A549 (cell line): Measurements from ENCODE around the gene BCAS3. TPM values are rescaled to one million over a fixed set of nuclear protein-coding genes. Genes with fewer than 3 reads are reported as not detected.

Experiments
- ATAC-seq, 2 experiments: fragments of 200-7000 bp in 1 of 2; fragments of >200 bp in 1 of 2; cut with Nextera tagmentation in 1 of 2; cut with Tn5 transposase in 1 of 2; 3 replicates each; pipeline versions ENCODE4 v1.8.0 to v1.9.1; 2018 to 2020; ENCODE audit warnings: mild to moderate bottlenecking in 1 of 2, moderate library complexity in 1 of 2
- CTCF ChIA-PET: fragments of 300-600 bp; sonication (Branson Sonifier 250); formaldehyde crosslinking; extraction: SDS; loops from one replicate; lab custom pipeline; 2021; ENCODE audit warnings: antibody characterized with exemption, inconsistent platforms; lab: Yijun Ruan, JAX
- POLR2A ChIA-PET: fragments of 350-600 bp; formaldehyde crosslinking; extraction: SDS; loops from one replicate; lab custom pipeline; 2021; ENCODE audit warnings: antibody characterized with exemption, inconsistent platforms; lab: Yijun Ruan, JAX
- DNase-seq, 2 experiments: peaks; one replicate each; pipeline versions ENCODE4 v3.0.0 to v3.0.0-alpha.2; 2011 to 2016; ENCODE audit warnings: low read depth in 1 of 2, low spot score in 1 of 2
- FAIRE-seq: peaks from 2 replicates; lab custom pipeline; 2011; peaks lifted over from hg19 to GRCh38; lab: Jason Lieb, UNC
- H3K27ac ChIP-seq, 2 experiments: fragments of >200 bp; sonication (Bioruptor Twin); formaldehyde crosslinking; 3 replicates each; pipeline ENCODE4 v1.5.1; 2016 to 2017
- H3K4me1 ChIP-seq: fragments of >200 bp; sonication (Bioruptor Twin); formaldehyde crosslinking; 3 replicates; pipeline ENCODE4 v1.6.1; 2016
- H3K4me2 ChIP-seq: fragments of >200 bp; sonication (Bioruptor Twin); formaldehyde crosslinking; 3 replicates; pipeline ENCODE4 v1.6.1; 2016
- H3K4me3 ChIP-seq: fragments of >200 bp; sonication (Bioruptor Twin); formaldehyde crosslinking; 3 replicates; pipeline ENCODE4 v1.5.1; 2016
- H3K9me3 ChIP-seq: fragments of >200 bp; sonication (Bioruptor Twin); formaldehyde crosslinking; 3 replicates; pipeline ENCODE4 v1.6.1; 2016
- CBX8 ChIP-seq: fragments of 200-600 bp; sonication (generic); IDR thresholded peaks from 2 replicates; pipeline ENCODE4 v1.6.1; 2016
- CEBPB ChIP-seq, 2 experiments: fragments of >200 bp in 1 of 2; sonication (Bioruptor Twin) in 1 of 2; formaldehyde crosslinking in 1 of 2; IDR thresholded peaks; 2 replicates each; pipeline ENCODE4 v1.6.1; 2012 to 2016
- CHD4 ChIP-seq: fragments of 200-600 bp; sonication (generic); IDR thresholded peaks from 2 replicates; pipeline ENCODE4 v1.6.1; 2016; ENCODE audit warnings: antibody characterized with exemption, mild to moderate bottlenecking, borderline replicate concordance
- EP300 ChIP-seq, 2 experiments: fragments of >200 bp; sonication (Bioruptor Twin); formaldehyde crosslinking; IDR thresholded peaks; 2 replicates in 1 of 2; 3 replicates in 1 of 2; pipeline ENCODE4 v1.6.1; 2016 to 2017
- HOXA7 ChIP-seq: fragments of 250-450 bp; sonication (Bioruptor Pico); IDR thresholded peaks from 2 replicates; pipeline ENCODE4 v1.5.0; 2020; ENCODE audit warnings: mild to moderate bottlenecking, moderate library complexity
- HOXB13 ChIP-seq: fragments of 250-450 bp; sonication (Bioruptor Pico); IDR thresholded peaks from 2 replicates; pipeline ENCODE4 v1.5.0; 2020; ENCODE audit warnings: low read depth, mild to moderate bottlenecking, moderate library complexity
- HOXB5 ChIP-seq: fragments of 250-450 bp; sonication (Bioruptor Pico); IDR thresholded peaks from 2 replicates; pipeline ENCODE4 v1.5.0; 2020; ENCODE audit warnings: mild to moderate bottlenecking, moderate library complexity
- KDM5A ChIP-seq: fragments of 200-600 bp; sonication (generic); IDR thresholded peaks from 2 replicates; pipeline ENCODE4 v1.6.1; 2016; ENCODE audit warnings: antibody characterized with exemption, mild to moderate bottlenecking
- MAFK ChIP-seq: fragments of 450-650 bp; IDR thresholded peaks from 2 replicates; pipeline ENCODE4 v1.6.1; 2014; ENCODE audit not compliant: partially characterized antibody
- NR3C1 ChIP-seq: fragments of >200 bp; sonication (Bioruptor Twin); formaldehyde crosslinking; IDR thresholded peaks from 3 replicates; pipeline ENCODE4 v1.6.1; 2017
- POLR2A ChIP-seq: IDR thresholded peaks from 2 replicates; pipeline ENCODE4 v1.6.1; 2012; ENCODE audit warnings: mild to moderate bottlenecking, low read length
- RAD21 ChIP-seq, 2 experiments: fragments of >200 bp in 1 of 2; sonication (Bioruptor Twin) in 1 of 2; formaldehyde crosslinking in 1 of 2; IDR thresholded peaks in 1 of 2; conservative IDR thresholded peaks in 1 of 2; 2 replicates in 1 of 2; 3 replicates in 1 of 2; pipeline ENCODE4 v1.6.1; 2012 to 2018; ENCODE audit warnings: inconsistent platforms in 1 of 2
- RCOR1 ChIP-seq: fragments of 150-350 bp; IDR thresholded peaks from 2 replicates; pipeline ENCODE4 v1.6.1; 2014; ENCODE audit warnings: antibody characterized with exemption, low read length, low read depth
- RFX5 ChIP-seq: fragments of 450-650 bp; IDR thresholded peaks from 2 replicates; pipeline ENCODE4 v1.7.1; 2014; ENCODE audit warnings: antibody characterized with exemption, mild to moderate bottlenecking, moderate library complexity
- TFCP2L1 ChIP-seq: fragments of 250-450 bp; sonication (Bioruptor Pico); IDR thresholded peaks from 2 replicates; pipeline ENCODE4 v1.5.0; 2021; ENCODE audit warnings: mild to moderate bottlenecking
- TP53 ChIP-seq: fragments of 250-450 bp; sonication (Bioruptor Pico); IDR thresholded peaks from 2 replicates; pipeline ENCODE4 v1.5.0; 2021; ENCODE audit warnings: mild to moderate bottlenecking, moderate library complexity
- ZSCAN20 ChIP-seq: fragments of 250-450 bp; sonication (Bioruptor Pico); IDR thresholded peaks from 2 replicates; pipeline ENCODE4 v1.8.0; 2022; ENCODE audit warnings: mild to moderate bottlenecking, moderate library complexity
- WGBS: methylation state at CpG from one replicate; pipeline ENCODE4 v1.1.6; 2017; ENCODE audit errors: missing lambda C conversion rate; 5-methylcytosine and 5-hydroxymethylcytosine counted together
- polyA plus RNA-seq, 4 experiments: library from polyadenylated mRNA; depleted of rRNA in 3 of 4; stranded (reverse); fragments of >200 nt; fragmentation: RNase III in 1 of 4; extraction: RNeasy Plus Mini Kit Qiagen cat#74134 plus additional on column Dnase treatment in 1 of 4; gene quantifications; 2 replicates in 3 of 4; 3 replicates in 1 of 4; pipeline ENCODE4 v1.2.3, GENCODE V29; 2011 to 2017
- TF ChIP-seq, protein P1 (sequence below): fragments of 150-350 bp; IDR thresholded peaks from 2 replicates; pipeline ENCODE4 v1.6.1; 2014; ENCODE audit warnings: low read depth, mild to moderate bottlenecking, low read length
- TF ChIP-seq, protein P2 (sequence below): IDR thresholded peaks from 2 replicates; pipeline ENCODE4 v1.6.1; 2012
- TF ChIP-seq, protein P3 (sequence below): fragments of >200 bp; sonication (Bioruptor Twin); formaldehyde crosslinking; IDR thresholded peaks from 2 replicates; pipeline ENCODE4 v1.6.1; 2016
- TF ChIP-seq, protein P4 (sequence below): IDR thresholded peaks from 2 replicates; pipeline ENCODE4 v1.6.1; 2012
- TF ChIP-seq, protein P5 (sequence below): fragments of 250-450 bp; sonication (Bioruptor Pico); IDR thresholded peaks from 2 replicates; pipeline ENCODE4 v1.5.0; 2020; ENCODE audit warnings: low read depth, mild to moderate bottlenecking, moderate library complexity
- TF ChIP-seq, protein P6 (sequence below): fragments of >200 bp; sonication (Bioruptor Twin); formaldehyde crosslinking; IDR thresholded peaks from 3 replicates; pipeline ENCODE4 v1.6.1; 2016

The BCAS3 gene
- polyA plus RNA-seq, 2 of the 4 experiments (the other 2 are of a cell fraction), result 14.7 to 43.4 TPM

DNA sequence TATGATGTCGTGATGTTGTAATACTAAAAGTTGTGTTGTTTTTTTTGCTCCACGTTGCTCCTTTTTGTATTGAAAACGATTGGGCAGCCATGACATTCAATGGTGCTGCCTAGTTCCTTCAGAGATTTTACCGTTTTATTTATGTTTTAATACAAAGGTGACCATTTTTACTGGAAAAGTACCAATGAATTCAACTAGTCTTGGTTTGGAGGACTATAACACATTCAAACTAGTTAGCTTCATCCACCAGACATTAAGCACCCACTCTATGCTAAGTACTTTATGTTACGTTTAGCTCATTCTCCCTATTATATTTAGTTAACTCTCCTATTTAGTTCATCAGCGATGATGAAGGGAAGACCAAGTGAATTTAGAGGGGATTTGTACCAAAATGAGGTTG lies 605.4 kb downstream of the BCAS3 start:
- ATAC-seq (no peak), DNase-seq (no peak), FAIRE-seq (no peak)
- CTCF ChIA-PET, result interaction anchor here (0.7 to 1.5 kb wide), 4 partner anchors 9 to 859 kb away, joined by 3 to 6 read pairs (median 4); no protein-coding TSS in a partner anchor
- TF ChIP-seq HOXB13 (CRISPR knock-in tag) (no peak), HOXB5 (no peak), RAD21 (conservative IDR thresholded peaks at IDR 0.05 in 1 of 2, IDR thresholded peaks at IDR 0.05 in 1 of 2) (no peak), KDM5A (no peak), RCOR1 (no peak), NR3C1 (no peak), TFCP2L1 (CRISPR knock-in tag) (no peak), CHD4 (no peak), TP53 (CRISPR knock-in tag) (no peak), RFX5 (no peak), CBX8 (no peak), CEBPB (IDR thresholded peaks at IDR 0.05) (no peak)
- TF ChIP-seq, protein P1, sequence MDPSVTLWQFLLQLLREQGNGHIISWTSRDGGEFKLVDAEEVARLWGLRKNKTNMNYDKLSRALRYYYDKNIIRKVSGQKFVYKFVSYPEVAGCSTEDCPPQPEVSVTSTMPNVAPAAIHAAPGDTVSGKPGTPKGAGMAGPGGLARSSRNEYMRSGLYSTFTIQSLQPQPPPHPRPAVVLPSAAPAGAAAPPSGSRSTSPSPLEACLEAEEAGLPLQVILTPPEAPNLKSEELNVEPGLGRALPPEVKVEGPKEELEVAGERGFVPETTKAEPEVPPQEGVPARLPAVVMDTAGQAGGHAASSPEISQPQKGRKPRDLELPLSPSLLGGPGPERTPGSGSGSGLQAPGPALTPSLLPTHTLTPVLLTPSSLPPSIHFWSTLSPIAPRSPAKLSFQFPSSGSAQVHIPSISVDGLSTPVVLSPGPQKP, result no peak
- TF ChIP-seq, protein P2, sequence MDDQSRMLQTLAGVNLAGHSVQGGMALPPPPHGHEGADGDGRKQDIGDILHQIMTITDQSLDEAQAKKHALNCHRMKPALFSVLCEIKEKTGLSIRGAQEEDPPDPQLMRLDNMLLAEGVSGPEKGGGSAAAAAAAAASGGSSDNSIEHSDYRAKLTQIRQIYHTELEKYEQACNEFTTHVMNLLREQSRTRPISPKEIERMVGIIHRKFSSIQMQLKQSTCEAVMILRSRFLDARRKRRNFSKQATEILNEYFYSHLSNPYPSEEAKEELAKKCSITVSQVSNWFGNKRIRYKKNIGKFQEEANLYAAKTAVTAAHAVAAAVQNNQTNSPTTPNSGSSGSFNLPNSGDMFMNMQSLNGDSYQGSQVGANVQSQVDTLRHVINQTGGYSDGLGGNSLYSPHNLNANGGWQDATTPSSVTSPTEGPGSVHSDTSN, result no peak
- TF ChIP-seq, protein P3, sequence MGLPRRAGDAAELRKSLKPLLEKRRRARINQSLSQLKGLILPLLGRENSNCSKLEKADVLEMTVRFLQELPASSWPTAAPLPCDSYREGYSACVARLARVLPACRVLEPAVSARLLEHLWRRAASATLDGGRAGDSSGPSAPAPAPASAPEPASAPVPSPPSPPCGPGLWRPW, result no peak
- TF ChIP-seq, protein P4, sequence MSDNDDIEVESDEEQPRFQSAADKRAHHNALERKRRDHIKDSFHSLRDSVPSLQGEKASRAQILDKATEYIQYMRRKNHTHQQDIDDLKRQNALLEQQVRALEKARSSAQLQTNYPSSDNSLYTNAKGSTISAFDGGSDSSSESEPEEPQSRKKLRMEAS, result no peak
- TF ChIP-seq, protein P5, sequence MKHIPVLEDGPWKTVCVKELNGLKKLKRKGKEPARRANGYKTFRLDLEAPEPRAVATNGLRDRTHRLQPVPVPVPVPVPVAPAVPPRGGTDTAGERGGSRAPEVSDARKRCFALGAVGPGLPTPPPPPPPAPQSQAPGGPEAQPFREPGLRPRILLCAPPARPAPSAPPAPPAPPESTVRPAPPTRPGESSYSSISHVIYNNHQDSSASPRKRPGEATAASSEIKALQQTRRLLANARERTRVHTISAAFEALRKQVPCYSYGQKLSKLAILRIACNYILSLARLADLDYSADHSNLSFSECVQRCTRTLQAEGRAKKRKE (CRISPR knock-in tag), result no peak
- TF ChIP-seq, protein P6, sequence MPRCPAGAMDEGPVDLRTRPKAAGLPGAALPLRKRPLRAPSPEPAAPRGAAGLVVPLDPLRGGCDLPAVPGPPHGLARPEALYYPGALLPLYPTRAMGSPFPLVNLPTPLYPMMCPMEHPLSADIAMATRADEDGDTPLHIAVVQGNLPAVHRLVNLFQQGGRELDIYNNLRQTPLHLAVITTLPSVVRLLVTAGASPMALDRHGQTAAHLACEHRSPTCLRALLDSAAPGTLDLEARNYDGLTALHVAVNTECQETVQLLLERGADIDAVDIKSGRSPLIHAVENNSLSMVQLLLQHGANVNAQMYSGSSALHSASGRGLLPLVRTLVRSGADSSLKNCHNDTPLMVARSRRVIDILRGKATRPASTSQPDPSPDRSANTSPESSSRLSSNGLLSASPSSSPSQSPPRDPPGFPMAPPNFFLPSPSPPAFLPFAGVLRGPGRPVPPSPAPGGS, result no peak
- POLR2A ChIA-PET, result no interaction called here
- H3K27ac ChIP-seq, result no peak overlapping the region
- 0 out of 3 replicates have a peak, but pooled peaks cover 5% of the 10 kb centered on the region for H3K4me1 ChIP-seq
- 82% methylated on average over 6 of the region's 6 CpGs for WGBS
- no peaks in the 10 kb centered on the region for H3K9me3 ChIP-seq
- H3K4me3 ChIP-seq, result no peak overlapping the region
- no peak overlapping the region for H3K4me2 ChIP-seq

DNA sequence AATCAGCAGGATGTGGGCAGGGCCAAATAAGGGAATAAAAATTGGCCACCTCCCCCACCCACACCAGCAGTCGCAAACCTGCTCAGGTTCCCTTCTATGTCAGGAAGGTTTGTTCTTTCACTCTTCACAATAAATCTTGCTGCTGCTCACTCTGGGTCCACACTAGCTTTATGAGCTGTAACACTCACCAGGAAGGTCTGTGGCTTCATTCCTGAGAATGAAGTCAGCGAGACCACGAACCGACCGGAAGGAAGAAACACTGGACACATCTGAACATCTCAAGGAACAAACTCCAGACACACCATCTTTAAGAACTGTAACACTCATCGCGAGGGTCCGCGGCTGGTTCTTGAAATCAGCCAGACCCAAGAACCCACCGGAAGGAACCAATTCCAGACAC lies 606.5 kb downstream of the BCAS3 start:
- Histone ChIP-seq H3K4me2 (no peak overlapping the region), H3K4me3 (no peak overlapping the region), H3K4me1 (0 out of 3 replicates have a peak, but pooled peaks cover 5% of the 10 kb centered on the region), H3K27ac (no peak overlapping the region), H3K9me3 (no peaks in the 10 kb centered on the region)
- WGBS, result 92% methylated on average over 10 of the region's 10 CpGs
- CTCF ChIA-PET, result interaction anchor here (0.6 to 1.7 kb wide), 6 partner anchors 8 to 283 kb away, joined by 3 to 5 read pairs (median 4); no protein-coding TSS in a partner anchor
- DNase-seq (no peak), FAIRE-seq (no peak), ATAC-seq (no peak)
- no peak for TF ChIP-seq HOXA7
- no peak for TF ChIP-seq MAFK
- no peak for TF ChIP-seq ZSCAN20 (CRISPR knock-in tag)
- no peak for TF ChIP-seq POLR2A
- no peak for TF ChIP-seq EP300 (IDR thresholded peaks at IDR 0.05)
- POLR2A ChIA-PET, result no interaction called here
